HG03460 (cell line): ENCODE results near the gene MLXIPL.
"Not testable (repeated sequence)": the region's sequence is repeated elsewhere in the genome, so short reads cannot be mapped to it uniquely, and the experiment has no call there.

Experiments used
- ATAC-seq: cut with Tn5 transposase; IDR thresholded peaks from one replicate; pipeline ENCODE4 v1.9.1; 2021; ENCODE audit not compliant: unreplicated experiment

The MLXIPL gene

DNA sequence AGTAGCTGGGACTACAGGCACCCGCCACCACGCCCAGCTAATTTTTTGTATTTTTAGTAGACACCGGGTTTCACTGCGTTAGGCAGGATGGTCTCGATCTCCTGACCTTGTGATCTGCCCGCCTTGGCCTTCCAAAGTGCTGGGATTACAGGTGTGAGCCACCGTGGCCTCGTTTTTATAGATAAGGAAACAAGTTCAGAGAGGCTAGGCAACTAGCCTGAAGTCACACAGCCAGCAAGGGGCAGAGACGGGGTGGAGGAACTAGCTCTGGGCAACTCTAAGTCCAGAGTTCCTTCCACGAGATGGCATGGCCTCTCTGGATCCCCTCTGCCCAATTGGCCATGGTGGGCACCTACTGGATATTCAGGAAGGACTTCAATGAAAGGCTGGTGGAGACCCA lies 9.4 kb downstream of the MLXIPL start:
- not testable (repeated sequence) for ATAC-seq

DNA sequence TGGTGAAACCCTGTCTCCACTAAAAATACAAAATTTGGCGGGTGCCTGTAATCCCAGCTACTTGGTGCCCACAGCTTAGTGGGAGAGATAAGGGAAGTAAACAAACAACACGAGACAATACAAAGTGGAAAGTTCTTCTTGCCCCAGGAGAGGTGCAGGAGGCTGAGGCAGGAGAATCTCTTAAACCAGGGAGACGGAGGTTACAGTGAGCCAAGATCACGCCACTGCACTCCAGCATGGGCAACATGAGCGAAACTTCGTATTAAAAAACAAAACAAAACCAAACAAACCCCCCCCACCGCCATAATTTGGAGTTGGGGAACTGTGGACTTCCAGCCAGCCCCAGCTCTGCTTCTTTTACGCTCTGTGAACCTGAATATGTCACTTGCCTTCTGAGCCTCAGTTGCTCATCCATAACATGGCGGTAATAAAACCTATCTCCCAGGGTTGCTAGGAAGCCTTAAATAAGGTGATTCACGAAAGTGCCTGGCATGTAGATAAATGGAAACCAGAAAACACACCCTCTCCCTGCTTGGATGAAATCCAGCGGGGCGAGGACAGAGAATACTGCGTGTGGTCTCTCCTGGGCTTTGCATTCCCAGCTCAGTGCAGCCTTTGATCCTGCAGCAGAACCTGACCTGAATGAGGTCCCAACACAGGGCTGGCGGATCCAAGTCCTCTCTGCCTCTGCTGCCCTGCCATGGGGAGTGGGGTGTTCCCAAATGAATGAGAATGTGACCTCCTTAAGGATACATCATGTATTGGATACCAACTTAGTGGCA lies 10.2 kb downstream of the MLXIPL start:
- ATAC-seq: no peak

DNA sequence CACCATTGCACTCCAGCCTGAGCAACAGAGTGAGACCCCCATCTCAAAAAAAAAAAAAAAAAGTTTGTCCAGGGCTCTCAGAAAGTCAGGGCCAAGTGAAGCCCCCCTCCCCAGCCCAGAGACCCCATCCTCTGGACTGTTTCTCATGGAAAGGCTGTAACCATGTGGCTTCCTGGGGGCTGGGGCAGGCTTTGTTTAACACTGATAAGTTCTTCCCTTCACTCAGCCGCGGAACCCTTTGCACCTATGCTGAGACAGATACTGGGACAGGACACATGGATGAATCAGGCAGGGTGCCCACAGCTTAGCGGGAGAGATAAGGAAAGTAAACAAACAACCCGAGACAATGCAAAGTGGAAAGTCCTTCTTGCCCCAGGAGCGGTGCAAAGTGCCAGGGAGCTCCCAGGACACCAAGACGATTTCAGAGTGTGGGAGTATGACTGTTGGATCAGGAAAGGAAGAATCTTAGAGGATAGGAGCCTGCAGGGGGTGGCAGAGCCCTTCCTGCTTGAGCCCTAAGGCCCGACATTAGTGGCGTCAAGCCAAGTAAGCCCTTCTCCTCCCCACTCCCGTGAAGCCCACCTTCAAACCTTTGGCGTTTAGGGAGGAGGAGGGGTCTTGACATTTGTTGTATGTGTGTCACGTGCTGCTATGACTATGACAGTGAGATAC lies 11.6 kb downstream of the MLXIPL start:
- ATAC-seq: no peak

DNA sequence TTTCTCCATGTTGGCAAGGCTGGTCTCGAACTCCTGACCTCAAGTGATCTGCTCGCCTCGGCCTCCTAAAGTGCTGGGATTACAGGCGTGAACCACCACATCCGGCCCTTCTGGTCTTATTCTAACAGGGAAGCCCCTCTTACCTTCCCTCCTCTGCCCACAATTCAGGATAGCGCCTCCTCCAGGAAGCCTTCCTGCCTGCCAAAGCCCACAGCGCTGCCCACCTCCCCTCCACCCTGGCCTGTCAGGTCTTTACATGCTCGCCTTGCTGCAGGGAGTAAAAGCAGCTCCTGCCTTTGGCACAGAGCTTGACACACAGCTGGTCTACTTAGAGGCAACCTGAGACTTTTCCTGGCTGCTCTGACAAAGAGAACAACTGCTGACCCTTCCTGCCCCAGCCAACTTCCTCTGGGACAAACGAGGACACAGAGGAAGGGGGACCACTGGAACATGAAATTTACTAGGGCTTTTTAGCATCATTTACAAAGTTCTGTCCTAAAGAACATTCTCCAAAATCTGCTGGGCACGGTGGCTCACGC lies 13.2 kb downstream of the MLXIPL start:
- no peak for ATAC-seq

DNA sequence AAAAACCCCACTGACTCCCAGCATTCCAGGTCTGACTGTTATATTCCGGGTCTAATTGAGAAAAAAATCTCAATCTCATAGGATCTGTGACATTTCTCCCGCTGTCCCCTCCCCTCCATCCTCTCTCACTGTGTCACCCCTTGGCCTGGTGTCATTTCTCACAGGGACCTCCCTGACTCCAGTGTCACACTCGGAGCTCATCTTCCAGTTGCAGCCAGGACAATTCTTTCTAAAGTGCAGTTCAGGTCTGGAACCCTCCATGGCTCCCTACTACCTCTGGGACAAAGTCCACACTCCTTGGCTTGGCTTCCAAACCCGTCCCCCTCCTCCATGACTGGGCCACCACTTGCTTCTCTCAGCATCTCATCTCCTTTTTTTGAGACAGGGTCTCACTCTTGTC lies 14.2 kb downstream of the MLXIPL start:
- no peak for ATAC-seq

DNA sequence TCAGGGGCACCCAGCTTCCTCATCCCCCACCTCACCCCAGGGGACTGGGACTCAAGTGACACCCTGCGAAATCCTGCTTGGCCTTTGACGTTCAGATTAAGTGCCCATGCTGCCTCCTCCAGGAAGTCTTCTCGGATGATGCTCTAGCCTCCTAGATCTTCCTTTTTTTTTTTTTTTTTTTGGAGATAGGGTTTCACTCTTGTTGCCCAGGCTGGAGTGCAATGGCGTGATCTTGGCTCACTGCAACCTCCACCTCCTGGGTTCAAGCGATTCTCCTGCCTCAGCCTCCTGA lies 16.7 kb downstream of the MLXIPL start:
- not testable (repeated sequence) for ATAC-seq

DNA sequence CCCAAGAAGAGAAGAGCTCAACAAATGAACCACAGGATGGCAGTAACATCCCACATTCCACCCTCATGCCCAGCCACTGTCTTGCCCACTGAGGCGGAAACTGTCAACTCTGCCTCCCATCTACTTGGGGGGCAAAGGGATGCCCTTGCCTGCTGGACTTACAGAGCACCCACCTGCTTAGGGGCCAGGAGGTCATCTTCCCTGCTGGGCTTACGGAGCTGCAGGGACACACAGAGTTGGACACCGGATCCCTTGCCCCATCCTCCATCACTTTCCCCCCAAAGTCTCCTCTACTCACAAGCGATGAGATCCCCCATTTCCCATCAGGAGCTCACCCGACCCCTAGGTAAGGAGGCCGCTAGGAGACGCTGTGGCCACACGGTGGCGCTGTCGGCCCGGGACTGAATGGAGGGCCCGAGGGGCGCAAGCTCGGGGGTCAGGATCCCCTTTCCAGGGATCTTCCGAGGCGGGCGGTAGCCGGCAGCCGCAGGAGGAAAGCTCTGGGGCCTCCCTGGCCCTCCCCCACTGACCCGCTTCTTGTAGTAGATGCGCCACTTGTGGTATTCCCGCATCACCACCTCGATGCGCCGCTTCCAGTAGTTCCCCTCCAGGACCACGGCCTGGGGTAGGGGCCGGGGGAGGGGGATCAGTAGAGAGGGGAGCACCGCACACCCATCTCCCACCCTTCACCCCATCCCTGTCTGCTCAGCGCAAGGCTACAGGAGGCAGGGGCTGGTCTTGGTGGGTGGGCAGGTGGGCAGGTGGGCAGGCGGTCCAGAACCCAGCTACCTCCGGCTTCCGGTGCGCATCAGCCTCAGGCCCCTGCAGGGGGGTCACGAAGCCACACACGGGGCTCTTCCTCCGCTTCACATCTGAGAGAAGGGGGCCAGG lies 17.3 kb downstream of the MLXIPL start:
- no peak for ATAC-seq

DNA sequence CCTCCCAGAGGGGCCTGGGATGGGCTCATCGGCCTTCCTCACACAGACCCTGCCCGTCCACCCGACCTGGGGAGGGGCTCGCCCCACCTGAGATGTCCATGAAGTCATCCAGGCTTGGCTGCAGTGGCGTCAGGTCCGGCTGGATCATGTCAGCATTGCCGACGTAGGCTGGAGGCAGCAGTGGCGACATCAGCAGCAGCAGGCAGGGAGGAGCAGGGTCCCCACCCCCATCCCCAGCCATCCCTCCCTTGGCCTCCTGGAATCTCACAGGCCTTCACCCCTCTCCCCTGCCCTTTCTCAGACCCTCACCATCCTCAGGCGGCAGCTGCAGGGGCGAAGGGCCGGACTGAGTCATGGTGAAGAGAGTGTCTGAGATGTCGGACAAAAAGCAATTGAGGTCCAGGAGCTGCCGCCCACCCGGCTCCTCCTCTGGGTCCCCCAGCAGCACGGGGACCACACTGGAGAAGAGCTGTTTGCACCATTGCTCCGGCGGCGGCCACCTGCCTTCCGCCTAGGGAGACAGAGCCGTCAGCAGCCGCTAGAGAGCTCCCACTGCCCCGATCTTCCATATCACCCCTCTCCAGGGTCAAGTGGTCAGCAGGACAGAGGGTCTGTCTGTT lies 18.6 kb downstream of the MLXIPL start:
- ATAC-seq: no peak

DNA sequence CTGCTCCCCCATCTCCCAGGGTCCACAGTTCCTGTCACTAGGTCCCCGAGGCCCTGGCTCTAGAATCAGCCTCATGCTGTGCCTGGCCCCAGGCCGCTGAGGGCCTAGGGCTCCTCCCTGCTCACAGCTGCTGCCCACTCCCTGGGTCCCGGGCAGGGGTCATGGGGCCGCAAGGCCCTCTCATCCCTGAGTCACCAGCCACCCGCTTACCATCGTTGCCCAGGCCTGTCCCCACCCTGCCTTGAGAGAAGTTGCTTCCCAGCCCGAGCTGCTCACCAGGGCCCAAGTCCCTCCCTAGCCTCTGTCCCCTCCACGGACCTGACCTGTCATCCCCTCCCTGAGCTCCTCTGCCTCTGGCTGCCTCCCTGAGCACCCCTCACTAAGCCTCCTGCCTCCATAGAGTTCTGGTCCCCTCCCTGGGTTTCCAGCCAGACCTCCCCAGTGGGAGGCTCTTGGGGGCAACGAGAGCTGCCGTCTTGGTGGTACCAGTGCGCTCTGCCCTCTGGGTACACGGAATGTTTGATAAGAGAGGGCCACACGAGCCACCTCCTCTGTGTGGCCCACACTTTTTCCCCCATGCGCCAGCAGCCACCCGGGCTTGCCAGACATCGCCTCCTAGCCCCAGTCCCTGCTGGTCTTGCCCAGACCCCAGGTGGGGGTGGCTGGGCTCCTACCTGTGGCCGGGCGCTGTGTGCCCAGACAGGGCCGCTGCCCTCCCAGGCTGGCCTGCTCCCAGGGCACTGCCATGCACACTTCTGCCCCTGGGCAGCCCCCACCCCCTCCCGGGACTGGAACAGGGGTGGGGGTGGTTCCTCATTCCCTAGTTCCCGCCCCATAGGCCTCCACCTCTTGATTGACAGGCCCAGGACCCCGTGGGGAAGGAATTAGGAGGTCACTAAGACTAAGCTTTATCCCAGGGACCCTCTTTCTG lies 21.3 kb downstream of the MLXIPL start:
- ATAC-seq: no peak

DNA sequence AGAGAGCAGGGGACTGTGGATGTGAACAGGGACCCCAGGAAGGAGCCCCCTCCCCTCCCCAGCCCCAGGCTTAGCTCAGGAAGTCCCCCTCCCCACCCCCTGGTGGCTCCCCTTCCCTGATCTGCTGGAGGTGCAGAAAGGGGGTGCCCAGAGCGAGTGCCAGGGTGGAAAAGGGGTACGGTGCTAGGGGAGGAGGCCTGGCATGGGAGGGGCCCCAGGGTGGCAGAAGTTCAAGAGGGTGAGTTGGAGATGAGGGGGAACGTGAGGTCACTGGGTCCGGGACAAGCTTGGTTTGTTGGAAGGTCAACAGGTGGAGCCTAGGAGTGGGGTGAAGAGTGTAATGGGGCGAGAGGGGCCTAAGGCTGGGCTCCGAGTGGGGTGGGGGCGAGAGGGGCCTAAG lies 24.4 kb downstream of the MLXIPL start:
- no peak for ATAC-seq

DNA sequence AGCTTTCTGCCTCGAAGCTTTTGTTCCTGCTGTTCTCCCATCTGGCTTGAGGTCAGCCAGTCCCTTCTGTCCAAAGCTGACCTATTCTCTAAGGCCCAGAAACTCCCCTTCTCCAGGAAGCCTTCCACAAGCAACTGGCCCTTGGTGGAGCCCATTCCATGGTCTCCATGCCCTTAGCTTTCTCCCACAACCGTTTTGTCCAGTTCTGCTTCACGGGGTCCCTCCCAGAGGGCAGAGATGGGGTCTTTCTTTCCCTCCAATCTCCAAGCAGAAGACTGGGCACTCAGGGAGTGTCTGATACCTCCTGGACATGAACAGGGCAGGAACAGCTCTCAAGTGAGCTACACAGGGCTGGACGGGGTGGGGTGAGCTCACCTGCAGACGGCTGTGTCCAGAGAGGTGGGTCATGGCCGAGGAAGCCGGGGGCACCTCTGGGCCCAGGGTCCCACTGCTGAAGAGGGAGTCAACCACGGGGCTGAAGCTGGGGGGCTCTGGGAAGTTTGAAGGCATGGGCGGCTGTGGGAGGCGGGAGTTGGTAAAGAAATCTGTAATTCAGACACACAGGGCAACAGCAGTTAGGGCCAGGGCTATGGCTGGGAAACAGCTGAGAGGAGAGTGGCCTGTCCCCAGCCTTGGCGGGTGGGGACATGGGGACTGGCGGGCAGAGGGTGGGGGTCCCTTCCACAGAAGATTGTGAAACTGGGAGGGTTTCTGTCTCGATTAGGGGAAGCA lies 25.0 kb downstream of the MLXIPL start:
- no peak for ATAC-seq

DNA sequence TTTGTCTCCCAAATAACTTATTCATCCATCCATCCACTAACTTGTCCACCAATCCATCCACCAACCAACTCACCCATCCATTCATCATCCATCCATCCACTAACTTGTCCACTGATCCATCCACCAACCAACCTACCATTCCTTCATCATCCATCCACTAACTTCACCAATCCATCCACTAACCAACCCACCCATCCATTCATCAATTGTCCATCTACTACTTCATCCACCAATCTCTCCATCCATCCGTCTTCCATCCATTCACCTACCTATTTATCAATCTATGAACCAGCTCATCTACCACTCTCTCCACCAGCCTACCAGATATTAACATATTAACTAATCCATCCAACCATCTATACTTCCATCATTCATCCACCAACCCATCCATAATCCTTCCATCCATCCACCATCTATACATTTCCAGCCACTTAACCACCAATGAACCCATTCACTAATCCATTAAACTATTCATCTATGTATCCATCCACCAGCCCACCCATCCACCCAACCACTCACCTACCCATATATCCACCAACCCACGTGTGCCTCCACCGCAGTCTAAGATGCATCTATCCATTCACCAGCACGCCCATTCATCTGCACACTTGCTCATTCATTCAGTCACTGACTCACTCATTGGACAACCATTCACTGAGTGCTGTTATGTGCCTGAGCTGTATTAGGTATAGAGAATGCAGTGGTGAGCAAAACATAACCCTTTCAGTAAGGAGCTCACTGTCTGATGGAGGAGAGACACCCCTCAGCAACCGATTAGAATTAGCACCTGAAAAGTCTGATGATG lies 26.1 kb downstream of the MLXIPL start:
- ATAC-seq: no peak

DNA sequence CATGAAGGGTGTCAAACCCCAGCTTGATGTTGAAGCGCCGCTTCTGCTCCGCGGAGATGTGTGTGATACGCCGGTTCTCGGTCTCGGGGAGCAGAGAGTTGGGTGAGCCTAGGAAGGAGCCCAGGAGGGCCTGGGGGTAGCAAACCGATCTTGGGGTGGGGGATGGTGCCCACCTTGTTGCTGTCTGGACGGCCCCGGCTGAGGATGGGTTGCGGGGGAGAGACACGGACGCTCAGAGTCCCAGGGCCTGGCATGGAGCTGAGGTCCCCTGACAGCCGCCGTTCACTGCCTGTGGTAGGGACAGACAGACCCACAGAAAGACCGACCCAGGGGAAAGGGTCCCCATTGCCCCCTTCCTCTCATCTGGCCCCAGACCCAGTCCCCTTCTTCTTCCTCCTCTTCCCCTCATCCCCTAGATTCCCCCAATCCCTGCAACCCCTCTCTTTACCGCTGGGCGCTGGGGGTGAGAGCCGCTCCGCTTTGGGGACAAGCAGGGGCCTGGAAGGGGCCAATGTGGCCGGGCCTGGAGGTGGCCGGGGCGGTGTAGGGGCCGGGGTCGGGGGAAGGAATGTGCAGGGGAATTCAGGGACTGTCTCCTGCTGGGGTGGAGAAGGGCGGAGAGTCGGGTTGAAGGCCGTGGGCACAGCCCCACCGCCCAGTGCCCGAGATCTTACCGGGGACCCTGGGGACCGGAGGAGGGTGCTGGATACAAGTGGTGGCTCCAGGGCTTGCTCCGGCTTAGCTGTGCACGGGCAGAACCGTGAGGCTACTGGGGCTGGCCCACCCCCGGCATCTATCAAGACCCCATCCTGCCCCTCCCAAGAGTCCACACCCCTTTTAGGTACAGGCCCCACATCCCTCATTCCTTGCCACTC lies 27.9 kb downstream of the MLXIPL start:
- ATAC-seq: no peak

DNA sequence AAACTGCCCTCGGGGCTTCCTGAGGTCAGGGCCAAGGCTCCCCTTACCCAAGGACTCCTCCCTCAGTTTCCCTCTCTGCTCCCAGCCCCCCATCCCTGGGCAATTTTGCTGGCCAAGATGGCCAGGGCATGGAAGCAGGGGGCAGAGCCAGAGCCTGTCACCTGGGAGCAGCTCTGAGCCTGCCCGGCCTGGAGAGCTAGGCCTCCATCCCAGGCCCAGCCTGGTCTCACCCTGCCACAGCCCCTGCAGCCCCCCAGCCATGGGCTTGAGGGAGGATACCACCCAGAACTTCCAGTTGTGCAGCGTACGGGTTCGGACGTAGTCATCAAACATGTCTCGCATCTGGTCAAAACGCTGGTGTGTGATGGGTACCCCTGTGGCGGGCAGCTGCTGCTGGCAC lies 29.0 kb downstream of the MLXIPL start:
- no peak for ATAC-seq

DNA sequence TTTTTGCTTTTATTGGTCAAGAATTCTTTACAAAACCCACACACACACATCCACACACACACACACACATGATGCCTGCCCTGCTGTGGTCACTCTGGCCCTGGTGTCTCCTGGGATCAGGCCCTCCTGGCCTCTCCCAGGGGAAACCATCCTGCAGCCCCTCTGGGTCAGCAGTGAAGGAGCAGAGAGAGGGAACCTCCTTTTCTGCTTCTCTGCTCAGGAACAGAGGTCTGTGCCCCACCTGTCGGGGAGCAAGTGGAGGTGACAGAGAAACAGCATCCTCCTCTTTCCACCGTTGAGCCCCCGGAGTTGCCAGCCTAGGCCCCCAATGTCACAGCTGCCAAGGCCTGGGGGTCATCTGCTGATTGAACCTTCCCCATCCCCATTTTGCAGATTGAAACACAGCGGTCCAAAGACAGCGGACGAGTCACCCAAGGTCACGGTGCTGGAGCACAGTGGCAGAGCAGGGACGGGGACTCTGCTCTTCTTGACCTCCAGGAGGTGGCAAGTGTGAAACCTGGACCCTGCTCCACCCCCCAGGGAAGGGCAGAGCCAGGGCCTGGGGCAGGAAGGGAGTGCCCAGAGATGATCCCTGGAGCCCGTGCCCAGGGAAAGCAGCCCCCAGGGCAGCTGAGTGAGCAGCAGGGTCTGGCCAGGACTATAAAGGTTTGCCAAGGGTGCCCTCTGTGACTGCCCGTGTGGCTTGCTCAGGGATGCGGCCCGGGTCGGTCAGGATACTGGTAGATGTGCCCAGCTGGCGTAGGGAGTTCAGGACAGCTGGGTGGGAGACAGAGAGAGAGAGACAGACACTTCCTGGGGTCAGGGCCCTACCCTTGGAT lies 30.9 kb downstream of the MLXIPL start:
- ATAC-seq: no peak

DNA sequence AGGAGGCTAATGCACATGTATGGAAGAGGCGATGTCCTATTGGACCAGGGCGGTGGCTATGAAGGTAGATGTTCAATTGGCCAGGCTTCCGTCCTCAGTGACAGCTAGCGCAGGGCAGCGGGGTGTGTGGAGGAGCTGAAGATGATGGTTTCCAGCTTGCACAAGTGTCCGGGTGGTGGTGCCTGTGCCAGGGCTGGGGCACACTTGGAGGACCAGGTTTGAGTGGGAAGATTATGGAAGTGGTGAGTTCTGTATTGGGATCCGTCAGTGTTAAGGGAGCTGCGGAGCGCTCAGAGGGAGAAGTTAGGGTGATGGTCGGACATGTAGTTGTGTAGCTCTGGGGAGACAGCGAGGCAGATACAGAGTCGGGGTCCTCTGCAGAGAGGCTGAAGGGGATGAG lies 37.4 kb downstream of the MLXIPL start:
- ATAC-seq: no peak

DNA sequence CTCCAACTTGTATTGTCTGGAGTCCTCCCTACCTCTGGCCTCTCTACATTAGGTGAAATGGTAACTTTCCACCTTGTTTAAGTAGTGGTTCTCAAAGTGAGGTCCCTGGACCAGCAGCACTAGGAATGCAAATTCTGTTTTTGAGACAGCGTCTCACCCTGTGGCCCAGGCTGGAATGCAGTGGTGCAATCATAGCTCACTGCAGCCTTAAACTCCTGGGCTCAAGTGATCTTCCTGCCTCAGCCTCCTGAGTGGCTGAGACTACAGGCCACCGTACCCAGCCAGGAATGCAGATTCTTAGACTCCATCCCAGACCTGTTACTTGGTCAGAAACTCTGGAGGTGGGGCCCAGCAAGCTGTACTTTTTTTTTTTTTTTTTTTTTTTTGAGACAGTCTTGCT lies 39.1 kb downstream of the MLXIPL start:
- no peak for ATAC-seq
